ENCODE data around the gene DLX1.
A peak's percentile ranks its signal among the peaks of the same experiment; 100 is the strongest.
"Not testable (repeated sequence)": the region's sequence is repeated elsewhere in the genome, so short reads cannot be mapped to it uniquely, and the experiment has no call there.

Gene DLX1

GRCh38 chr2:172100080-172100934 is 15.0 kb downstream of the DLX1 start:
- DNase-seq, result no peak

- no peak for DNase-seq
Measured at GRCh38 chr2:172100935-172101820, 15.9 kb downstream of the DLX1 start.

GRCh38 chr2:172101821-172102390 is 16.6 kb downstream of the DLX1 start:
- DNase-seq, result no peak

GRCh38 chr2:172102391-172103359 is 17.4 kb downstream of the DLX1 start, which contains the start of gene DLX2:
Gene DLX2, minus strand, starts transcription at chr2:172102900. Its CDS starts 362 bp downstream, at chr2:172102538.
- peak; percentile 74 for DNase-seq

GRCh38 chr2:172103471-172104272 is 18.4 kb downstream of the DLX1 start:
- DNase-seq, result peak; percentile 45

GRCh38 chr2:172105471-172106107 is 20.3 kb downstream of the DLX1 start:
- no peak for DNase-seq

- peak; percentile 23 for DNase-seq
Measured at GRCh38 chr2:172106108-172106961, 21.0 kb downstream of the DLX1 start.

- DNase-seq, result no peak
Measured at GRCh38 chr2:172107690-172108586, 22.6 kb downstream of the DLX1 start.

GRCh38 chr2:172108587-172108930 is 23.3 kb downstream of the DLX1 start:
- no peak for DNase-seq

- no peak for DNase-seq
Measured at GRCh38 chr2:172109256-172109987, 24.1 kb downstream of the DLX1 start.

GRCh38 chr2:172109988-172110811 is 24.9 kb downstream of the DLX1 start:
- no peak for DNase-seq

- no peak for DNase-seq
Measured at GRCh38 chr2:172113617-172114016, 28.3 kb downstream of the DLX1 start.

GRCh38 chr2:172114176-172114575 is 28.9 kb downstream of the DLX1 start:
- not testable (repeated sequence) for DNase-seq

GRCh38 chr2:172114579-172114978 is 29.3 kb downstream of the DLX1 start:
- no peak for DNase-seq

- no peak for DNase-seq
Measured at GRCh38 chr2:172116107-172116506, 30.8 kb downstream of the DLX1 start.

GRCh38 chr2:172119089-172119488 is 33.8 kb downstream of the DLX1 start:
- no peak for DNase-seq

- DNase-seq, result no peak
Measured at GRCh38 chr2:172120118-172120517, 34.8 kb downstream of the DLX1 start.
